ENCODE measurements around the gene IFT88.
"Not testable (repeated sequence)": the region's sequence is repeated elsewhere in the genome, so short reads cannot be mapped to it uniquely, and the experiment has no call there.

Gene IFT88

GRCh38 chr13:20610006-20610405 is 43.0 kb downstream of the IFT88 start:
- in situ Hi-C loops (cut with MboI; ENCODE audit: low pct_unique_long_range_greater_than_20kb, low sequenced_read_pairs) = no loop called here
- DNase-seq = no peak

DNA sequence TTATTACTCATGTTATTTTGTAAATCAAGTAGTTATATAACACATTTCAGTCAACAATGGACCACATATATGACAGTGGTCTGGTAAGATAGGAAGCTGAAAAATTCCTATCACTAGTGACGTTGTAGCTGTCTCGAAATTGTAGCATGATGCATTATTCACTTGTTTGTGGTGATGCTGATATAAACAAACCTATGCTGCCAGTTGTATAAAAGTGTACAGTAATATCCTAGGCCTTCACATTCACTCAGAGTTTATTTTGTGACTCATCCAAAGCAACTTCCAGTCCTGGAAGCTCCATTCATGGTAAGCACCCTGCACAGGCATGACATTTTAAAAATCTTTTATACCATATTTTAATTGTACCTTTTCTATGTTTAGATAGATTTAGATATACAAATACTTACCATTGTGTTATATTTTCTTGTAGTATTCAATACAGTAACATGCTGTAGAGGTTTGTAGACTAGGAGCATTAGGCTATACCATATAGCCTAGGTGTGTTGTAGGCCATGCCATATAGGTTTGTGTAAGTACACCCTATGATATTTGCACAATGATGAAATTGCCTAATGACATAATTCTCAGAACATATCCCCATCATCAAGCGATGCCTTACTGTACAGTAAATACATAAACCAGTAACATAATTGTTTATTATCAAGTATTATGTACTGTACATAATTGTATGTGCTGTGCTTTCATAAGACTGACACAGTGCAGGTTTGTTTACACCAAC is 49.3 kb downstream of the IFT88 start:
- in situ Hi-C loops (cut with MboI; ENCODE audit: low pct_unique_long_range_greater_than_20kb, low sequenced_read_pairs) = no loop called here
- DNase-seq = no peak

DNA sequence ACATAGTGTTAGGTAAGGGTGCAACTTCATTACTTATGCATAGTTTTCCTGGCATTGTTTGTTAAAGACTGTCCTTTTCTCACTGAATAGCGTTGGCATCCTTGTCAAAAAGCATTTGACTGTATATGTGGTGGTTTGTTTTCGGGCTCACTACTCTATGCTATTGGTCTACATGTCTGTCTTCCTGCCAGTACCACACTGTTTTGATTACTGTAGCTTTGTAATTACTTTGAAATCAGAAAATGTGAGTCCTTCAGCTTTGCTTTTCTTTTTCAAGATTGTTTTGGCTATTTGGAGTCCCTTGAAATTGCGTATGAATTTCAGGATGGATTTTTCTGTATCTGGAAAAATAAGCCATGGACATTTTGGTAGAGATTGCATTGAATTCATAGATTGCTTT is 56.0 kb downstream of the IFT88 start:
- in situ Hi-C loops (cut with MboI; ENCODE audit: low pct_unique_long_range_greater_than_20kb, low sequenced_read_pairs) = no loop called here
- DNase-seq = no peak

GRCh38 chr13:20624213-20624612 is 57.3 kb downstream of the IFT88 start:
- DNase-seq = no peak
- in situ Hi-C loops (cut with MboI; ENCODE audit: low pct_unique_long_range_greater_than_20kb, low sequenced_read_pairs) = no loop called here

DNA sequence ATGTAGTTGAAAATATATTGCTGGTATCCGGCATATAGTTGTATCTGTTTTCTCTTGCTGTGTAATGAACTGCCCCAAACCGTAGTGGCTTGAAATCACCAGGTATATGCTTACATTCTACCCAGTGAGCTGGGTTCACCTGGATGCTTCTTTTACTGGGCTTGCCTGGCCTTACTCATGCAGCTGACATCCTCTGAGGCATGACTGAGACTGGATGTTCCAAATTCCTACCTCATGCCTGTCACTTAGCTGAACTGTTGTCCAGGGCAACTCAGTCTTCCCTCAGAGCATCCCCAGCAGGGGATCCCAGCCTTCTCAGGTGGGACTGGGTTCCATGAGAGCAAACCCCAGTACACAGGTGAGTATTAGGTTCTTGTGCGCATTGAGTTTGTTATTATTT is 66.8 kb downstream of the IFT88 start:
- no peak for DNase-seq
- in situ Hi-C loops (cut with MboI; ENCODE audit: low pct_unique_long_range_greater_than_20kb, low sequenced_read_pairs) = no loop called here

DNA sequence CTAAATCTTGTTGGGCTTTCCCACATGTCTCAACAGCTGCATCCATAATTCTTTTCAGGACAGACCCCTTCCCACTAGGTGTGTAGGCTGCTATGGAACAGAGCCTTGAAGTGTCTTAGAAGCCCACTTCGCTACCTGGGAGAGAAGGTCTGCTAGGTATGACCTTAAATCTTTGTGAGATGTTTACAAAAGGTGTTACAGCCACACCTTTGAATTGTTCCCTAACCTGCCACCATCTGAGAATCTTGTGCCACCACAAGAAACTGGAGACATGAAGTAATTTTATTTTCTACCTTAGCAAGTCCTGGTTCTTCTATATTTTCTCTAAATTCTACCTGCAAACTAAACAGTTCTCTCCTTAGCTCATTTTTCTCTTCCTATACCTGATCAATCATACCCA is 69.1 kb downstream of the IFT88 start:
- DNase-seq = no peak
- in situ Hi-C loops (cut with MboI; ENCODE audit: low pct_unique_long_range_greater_than_20kb, low sequenced_read_pairs) = no loop called here

GRCh38 chr13:20637811-20638210 is 70.9 kb downstream of the IFT88 start:
- in situ Hi-C loops (cut with MboI; ENCODE audit: low pct_unique_long_range_greater_than_20kb, low sequenced_read_pairs) = no loop called here
- DNase-seq = peak; percentile 43

DNA sequence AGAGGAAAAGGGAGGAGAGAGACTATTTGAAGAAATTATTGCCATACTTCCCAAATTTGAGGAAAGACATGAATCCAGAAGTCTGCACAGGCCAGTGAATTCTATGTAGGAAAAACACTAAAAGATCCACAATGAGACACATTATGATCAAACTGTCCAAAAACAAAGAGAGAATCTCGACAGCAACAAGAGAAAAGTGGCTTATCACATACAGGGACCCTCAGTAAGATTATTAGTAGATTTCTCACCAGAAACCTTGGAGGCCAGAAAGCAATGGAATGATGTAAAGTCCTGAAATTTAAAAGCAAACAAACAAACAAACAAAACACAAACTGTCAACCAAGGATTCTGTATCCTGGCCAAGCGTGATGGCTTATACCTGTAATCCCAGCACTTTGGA is 80.8 kb downstream of the IFT88 start:
- in situ Hi-C loops (cut with MboI; ENCODE audit: low pct_unique_long_range_greater_than_20kb, low sequenced_read_pairs) = no loop called here
- DNase-seq = no peak

DNA sequence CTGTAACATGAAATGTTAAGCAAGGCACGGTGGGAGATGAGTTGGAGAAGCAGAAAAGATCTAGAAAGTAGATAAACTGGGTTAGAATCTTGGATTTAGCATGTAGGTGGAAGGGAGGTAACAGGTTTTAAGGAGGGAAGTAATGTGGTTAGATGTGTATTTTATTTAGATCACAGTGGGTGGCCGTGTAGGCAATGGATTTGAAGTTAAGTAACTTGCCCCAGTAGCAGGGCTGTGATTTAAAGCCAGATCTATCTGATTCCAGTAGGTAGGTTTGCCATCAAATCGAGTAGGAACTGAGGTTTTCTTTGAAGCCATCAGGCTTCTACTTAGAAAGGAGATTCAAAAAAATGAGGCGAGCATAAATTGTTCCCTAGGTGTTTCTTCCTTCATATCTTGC is 86.0 kb downstream of the IFT88 start:
- in situ Hi-C loops (cut with MboI; ENCODE audit: low pct_unique_long_range_greater_than_20kb, low sequenced_read_pairs) = no loop called here

DNA sequence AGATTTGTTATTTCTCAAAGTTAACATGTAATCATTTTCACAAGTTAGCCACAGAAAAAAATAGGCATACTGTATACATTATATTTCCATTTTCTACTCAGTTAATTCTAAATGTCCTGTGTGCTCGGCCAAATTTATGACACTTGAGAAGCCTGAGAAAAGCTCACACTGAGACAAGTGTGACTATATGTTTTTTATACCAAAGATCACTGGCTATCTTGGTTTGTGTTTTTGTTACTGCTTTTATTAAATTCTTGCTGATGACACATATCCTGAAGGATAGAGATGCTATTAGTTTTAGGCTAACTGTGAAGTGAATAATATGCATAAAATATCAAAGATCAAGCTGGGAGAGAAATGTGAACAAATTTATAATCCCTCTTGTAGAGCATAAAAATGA is 87.2 kb downstream of the IFT88 start:
- DNase-seq = no peak
- in situ Hi-C loops (cut with MboI; ENCODE audit: low pct_unique_long_range_greater_than_20kb, low sequenced_read_pairs) = no loop called here

More for the DNA sequence above, 86.0 kb downstream of the IFT88 start:
- DNase-seq = peak; percentile 7

- in situ Hi-C loops (cut with MboI; ENCODE audit: low pct_unique_long_range_greater_than_20kb, low sequenced_read_pairs) = no loop called here
These were observed 91.6 kb downstream of the IFT88 start for GRCh38 chr13:20658451-20659040.

DNA sequence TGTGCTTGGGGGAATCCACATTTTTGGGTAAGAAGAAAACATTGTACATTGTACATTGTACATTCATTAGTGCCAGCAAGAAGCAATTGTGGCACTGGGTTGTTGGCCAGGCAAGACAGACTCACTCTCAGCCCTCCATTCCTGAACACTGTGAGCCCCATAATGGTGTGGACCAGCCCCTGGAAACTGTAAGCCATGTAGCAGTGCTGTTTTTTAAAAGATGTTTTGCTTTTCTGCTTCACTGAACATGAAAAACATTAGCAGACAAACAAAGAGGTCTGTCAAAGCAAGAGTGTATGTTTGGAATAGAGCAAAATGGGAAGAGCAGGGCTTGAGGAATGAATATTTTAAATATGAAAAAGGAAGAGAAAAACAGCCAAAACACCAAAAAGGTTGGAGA is 97.4 kb downstream of the IFT88 start:
- DNase-seq = no peak
- in situ Hi-C loops (cut with MboI; ENCODE audit: low pct_unique_long_range_greater_than_20kb, low sequenced_read_pairs) = no loop called here

More at GRCh38 chr13:20658451-20659040, 91.6 kb downstream of the IFT88 start:
- DNase-seq = no peak

DNA sequence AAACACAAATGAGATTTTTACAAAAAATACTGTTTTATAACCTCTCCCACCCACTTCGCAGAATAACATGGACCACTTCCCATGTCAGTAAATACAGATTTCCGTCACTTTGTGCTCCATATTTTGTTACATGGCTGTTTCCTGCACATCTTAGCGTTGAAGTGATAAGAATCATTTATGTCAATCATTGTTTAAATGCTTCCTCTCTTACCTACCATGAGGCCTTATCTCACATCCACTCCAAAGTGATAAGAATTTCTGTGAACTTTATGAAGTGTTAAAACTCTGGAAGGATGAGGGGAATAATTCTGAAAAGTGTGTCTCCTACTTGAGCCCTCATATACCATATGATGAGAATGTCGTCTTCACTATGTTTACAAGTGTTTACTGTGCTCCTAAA is 100.0 kb downstream of the IFT88 start:
- in situ Hi-C loops (cut with MboI; ENCODE audit: low pct_unique_long_range_greater_than_20kb, low sequenced_read_pairs) = no loop called here

GRCh38 chr13:20667857-20668437 is 101.0 kb downstream of the IFT88 start:
- DNase-seq = peak; percentile 5
- in situ Hi-C loops (cut with MboI; ENCODE audit: low pct_unique_long_range_greater_than_20kb, low sequenced_read_pairs) = no loop called here

More for the DNA sequence above, 100.0 kb downstream of the IFT88 start:
- DNase-seq = peak; percentile 62

- in situ Hi-C loops (cut with MboI; ENCODE audit: low pct_unique_long_range_greater_than_20kb, low sequenced_read_pairs) = no loop called here
- peak; percentile 8 for DNase-seq
These were observed 102.2 kb downstream of the IFT88 start for GRCh38 chr13:20669162-20669561.

DNA sequence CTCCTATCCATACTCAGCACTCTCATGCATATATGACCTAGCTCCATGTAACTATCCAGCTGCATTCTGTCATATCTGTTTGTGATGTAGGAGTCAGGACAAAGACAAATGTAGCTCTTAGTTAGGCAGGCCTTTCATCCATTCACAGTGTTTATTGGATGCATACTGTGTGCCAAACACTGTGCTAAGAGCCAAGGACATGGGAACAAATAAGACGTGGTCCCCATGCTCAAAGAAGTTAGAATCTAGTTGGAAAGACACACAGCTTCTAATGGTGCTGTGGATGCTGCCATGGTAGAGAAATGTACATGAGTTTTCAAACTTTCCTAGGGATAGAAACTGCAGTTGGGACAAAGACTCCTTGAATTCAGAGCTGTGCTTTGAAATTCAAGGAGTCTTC is 104.8 kb downstream of the IFT88 start:
- in situ Hi-C loops (cut with MboI; ENCODE audit: low pct_unique_long_range_greater_than_20kb, low sequenced_read_pairs) = no loop called here
- no peak for DNase-seq

GRCh38 chr13:20672772-20673171 is 105.8 kb downstream of the IFT88 start:
- no peak for DNase-seq
- in situ Hi-C loops (cut with MboI; ENCODE audit: low pct_unique_long_range_greater_than_20kb, low sequenced_read_pairs) = no loop called here

DNA sequence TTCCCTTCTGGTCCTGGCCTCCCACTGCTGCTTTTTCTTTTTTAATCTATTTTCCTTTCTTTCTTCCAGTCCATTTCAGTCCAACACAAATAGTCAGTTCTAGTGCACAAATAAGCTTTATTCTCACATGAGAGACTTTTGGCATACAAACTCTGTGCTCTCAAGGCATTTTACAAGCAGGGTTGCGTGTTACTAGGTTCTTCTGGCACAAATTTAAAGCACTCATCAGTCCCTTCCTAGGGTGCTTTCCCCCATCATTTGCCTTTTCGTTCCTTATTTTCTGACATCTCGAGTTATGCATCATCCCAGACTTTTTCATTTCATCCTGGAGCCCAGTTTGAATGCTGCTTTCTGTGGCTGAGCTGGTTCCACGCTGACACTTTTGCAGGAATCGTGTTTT is 106.8 kb downstream of the IFT88 start:
- DNase-seq = no peak
- in situ Hi-C loops (cut with MboI; ENCODE audit: low pct_unique_long_range_greater_than_20kb, low sequenced_read_pairs) = no loop called here

DNA sequence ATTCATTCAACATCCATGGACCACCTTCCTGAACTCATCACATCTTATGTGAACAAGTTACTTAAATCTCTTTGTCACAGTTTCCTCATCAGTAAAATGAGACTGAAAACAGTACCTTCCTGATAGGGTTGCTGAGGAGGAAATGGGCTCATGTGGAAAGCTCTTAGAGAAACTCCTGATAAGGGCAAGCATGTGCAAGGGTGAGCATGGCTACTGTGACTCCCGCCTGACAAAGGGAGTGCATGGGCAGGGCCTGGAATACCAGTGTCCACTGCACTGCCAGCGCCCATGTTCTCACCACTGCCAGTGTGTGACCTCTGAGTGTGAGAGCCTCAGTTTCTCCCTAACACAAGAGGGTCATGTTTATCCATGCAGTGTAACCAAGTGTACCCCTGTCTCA is 109.3 kb downstream of the IFT88 start:
- in situ Hi-C loops (cut with MboI; ENCODE audit: low pct_unique_long_range_greater_than_20kb, low sequenced_read_pairs) = no loop called here
- no peak for DNase-seq

GRCh38 chr13:20678606-20679005 is 111.6 kb downstream of the IFT88 start:
- in situ Hi-C loops (cut with MboI; ENCODE audit: low pct_unique_long_range_greater_than_20kb, low sequenced_read_pairs); DNase-seq: not testable (repeated sequence)

DNA sequence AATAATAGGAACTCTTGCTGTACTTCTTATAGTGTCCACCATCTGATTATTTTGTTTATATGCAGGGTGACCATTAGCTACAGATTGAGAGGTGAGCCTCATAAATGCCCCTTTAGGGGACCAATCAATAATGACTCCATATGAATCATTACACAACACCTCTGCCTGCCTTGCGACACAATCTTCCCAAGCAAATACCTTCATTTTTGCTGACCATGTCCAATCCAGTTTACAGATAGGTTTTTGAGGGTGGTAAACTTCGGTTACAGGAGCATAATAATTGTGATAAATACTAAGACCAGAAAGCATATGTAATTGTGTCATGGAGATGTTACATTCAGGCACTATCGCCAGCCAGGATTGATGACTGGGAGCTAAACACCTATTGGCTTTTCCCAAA is 112.9 kb downstream of the IFT88 start:
- in situ Hi-C loops (cut with MboI; ENCODE audit: low pct_unique_long_range_greater_than_20kb, low sequenced_read_pairs) = no loop called here
- no peak for DNase-seq

All from KBM-7 (cell line).